Activated naive CD8-positive, alpha-beta T cell treated with anti-CD3 and anti-CD28 coated beads, Interleukin-2, amount 50 U/mL, for 24 hours (primary cell): ENCODE results near the gene ZMYM2.

Experiments used
- ATAC-seq: fragments of 150-1000 bp; cut with Tn5 transposase; one replicate; pipeline ENCODE4 v1.10.0; 2021
- DNase-seq: peaks from one replicate; pipeline ENCODE4 v3.0.0; 2021
- H3K27ac Mint-ChIP-seq: one replicate; pipeline ENCODE4 v1.8.0; 2021; ENCODE audit warnings: mild to moderate bottlenecking, mixed read lengths
- H3K27me3 Mint-ChIP-seq: one replicate; pipeline ENCODE4 v1.8.0; 2021; ENCODE audit warnings: mixed read lengths
- H3K36me3 Mint-ChIP-seq: one replicate; pipeline ENCODE4 v1.8.0; 2021; ENCODE audit warnings: low read depth, mixed read lengths
- H3K4me1 Mint-ChIP-seq: one replicate; pipeline ENCODE4 v1.8.0; 2021; ENCODE audit warnings: mixed read lengths
- H3K4me3 Mint-ChIP-seq: one replicate; pipeline ENCODE4 v1.8.0; 2021; ENCODE audit warnings: mild to moderate bottlenecking, moderate library complexity, mixed read lengths
- H3K9me3 Mint-ChIP-seq: one replicate; pipeline ENCODE4 v1.8.0; 2021; ENCODE audit warnings: mixed read lengths

ZMYM2 gene

DNA sequence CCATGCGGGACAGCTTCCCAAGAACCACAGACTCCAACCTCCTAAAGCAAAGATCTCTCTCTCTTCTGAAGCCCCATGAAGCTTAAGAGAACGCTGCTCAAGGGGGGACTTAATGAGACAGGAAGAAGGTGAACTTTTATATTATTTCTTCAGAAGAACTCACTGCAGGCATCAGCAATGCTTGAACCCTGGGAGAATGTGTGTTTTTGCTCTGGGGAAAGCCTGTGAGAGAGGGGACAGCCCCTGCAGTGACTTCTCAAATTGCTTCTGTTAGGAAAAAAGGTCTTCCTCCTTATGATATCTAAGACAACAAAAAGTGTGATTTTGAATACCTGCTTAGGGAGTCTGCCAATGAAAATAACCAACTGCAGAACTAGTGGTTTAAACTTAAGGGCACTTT, 179.3 kb downstream of the ZMYM2 start:
- ATAC-seq (no peak), DNase-seq (no peak)
- Mint-ChIP-seq H3K4me3 (no peak overlapping the region), H3K4me1 (peaks cover 5% of the 10 kb centered on the region), H3K27ac (no peak overlapping the region), H3K27me3 (peaks cover 57% of the 10 kb centered on the region), H3K36me3 (no peaks in the 10 kb centered on the region), H3K9me3 (no peaks in the 10 kb centered on the region)

DNA sequence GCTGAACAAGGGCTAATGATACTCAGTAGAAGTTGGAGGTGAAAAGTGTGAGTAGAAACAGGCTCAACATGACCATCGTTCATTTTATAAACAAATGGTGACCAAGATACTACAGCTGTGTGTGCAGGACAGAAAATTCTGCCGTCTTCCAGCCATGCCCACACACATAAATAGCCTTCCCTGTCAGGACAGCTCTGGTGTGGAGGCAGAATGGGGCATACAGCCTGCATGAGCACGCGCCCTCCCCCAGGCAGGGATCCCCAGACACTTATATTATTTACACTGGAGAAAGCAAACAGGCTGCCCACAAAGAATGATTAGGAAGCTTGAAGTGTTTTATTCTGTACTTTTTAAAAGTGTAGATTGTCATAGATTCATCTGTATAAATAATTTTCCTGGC, 182.0 kb downstream of the ZMYM2 start:
- Mint-ChIP-seq H3K27ac (no peak overlapping the region), H3K4me3 (no peak overlapping the region), H3K27me3 (peaks cover 65% of the 10 kb centered on the region), H3K9me3 (no peaks in the 10 kb centered on the region), H3K36me3 (no peaks in the 10 kb centered on the region), H3K4me1 (peaks cover 7% of the 10 kb centered on the region)
- no peak for ATAC-seq
- DNase-seq, result no peak
